Aorta (tissue), 5 donors: Measurements from ENCODE around the gene POMC. TPM values are rescaled to one million over a fixed set of nuclear protein-coding genes. Genes with fewer than 3 reads are reported as not detected.
A peak's percentile ranks its signal among the peaks of the same experiment; 100 is the strongest.
"Not testable (repeated sequence)": the region's sequence is repeated elsewhere in the genome, so short reads cannot be mapped to it uniquely, and the experiment has no call there.

Experiments used
- ATAC-seq: fragments of 200-7000 bp; cut with Tn5 transposase; one replicate; pipeline ENCODE4 v1.9.1; 2022; ENCODE audit warnings: moderate library complexity; ENCODE audit not compliant: low FRiP score
- DNase-seq, 2 donors: peaks; one replicate each; pipeline ENCODE4 v3.0.0-alpha.2; 2020
- H3K27ac ChIP-seq, 2 donors: one replicate each; pipeline ENCODE4 v1.5.1; 2013; ENCODE audit warnings: low read length in 2 of 2, mild to moderate bottlenecking in 2 of 2, moderate library complexity in 2 of 2, control low read depth in 1 of 2, inconsistent platforms in 1 of 2, low read depth in 1 of 2
- H3K27me3 ChIP-seq, 2 donors: one replicate each; pipeline ENCODE4 v1.6.1; 2013; ENCODE audit warnings: control low read depth in 1 of 2, low read length in 1 of 2, mild to moderate bottlenecking in 1 of 2, moderate library complexity in 1 of 2; ENCODE audit not compliant: insufficient read depth in 2 of 2, control insufficient read depth in 1 of 2
- H3K36me3 ChIP-seq, 2 donors: one replicate each; pipeline ENCODE4 v1.6.1; 2013; ENCODE audit warnings: control low read depth in 1 of 2, low read length in 1 of 2, mild to moderate bottlenecking in 1 of 2; ENCODE audit not compliant: insufficient read depth in 2 of 2, control insufficient read depth in 1 of 2
- H3K4me1 ChIP-seq, 2 donors: one replicate each; pipeline ENCODE4 v1.6.1; 2013; ENCODE audit warnings: low read length in 2 of 2, control low read depth in 1 of 2, mild to moderate bottlenecking in 1 of 2, moderate library complexity in 1 of 2; ENCODE audit not compliant: insufficient read depth in 2 of 2, control insufficient read depth in 1 of 2
- H3K4me3 ChIP-seq, 2 donors: one replicate each; pipeline ENCODE4 v1.5.1; 2013; ENCODE audit warnings: low read length in 2 of 2, control low read depth in 1 of 2, mild to moderate bottlenecking in 1 of 2
- H3K9me3 ChIP-seq: one replicate; pipeline ENCODE4 v1.6.1; 2013; ENCODE audit warnings: mild to moderate bottlenecking, low read length; ENCODE audit not compliant: control insufficient read depth
- WGBS, 2 donors: extraction: QIAGEN DNeasy Blood & Tissue Kit; methylation state at CpG; one replicate each; pipeline ENCODE4 v1.1.7; 2013; 5-methylcytosine and 5-hydroxymethylcytosine counted together
- intact Hi-C, 2 donors: fragments of 100-400 bp; cut with DNase I; formaldehyde crosslinking; loops; one replicate each; pipeline versions ENCODE4 v1.14.2 to v1.15.0; 2022
- polyA plus RNA-seq, 2 donors: library from polyadenylated mRNA; stranded (reverse); fragments of 200-250 nt; gene quantifications; one replicate each; pipeline ENCODE4 v1.2.3, GENCODE V29; 2013
- total RNA-seq, 2 donors: library from RNA; stranded (reverse); fragmentation: NEBNext Ultra II Directional; extraction: Animal tissue kit (Norgen Biotek cat#: 25700); gene quantifications; one replicate each; pipeline ENCODE4 v1.2.1, GENCODE V29; 2021
- donor health status: healthy with polysubstance abuse.
- donor health status: Bipolar disorder and iron deficiency.
- donor health status: DM: no; HTN: no; CAD: no.
- donor health status: DM: no; HTN: no; CAD: no.
- donor health status: DM: yes; HTN: yes; CAD: no.

The POMC gene
- total and polyA plus RNA-seq, 4 donors: 0.38 to 4.5 (median 1.3) TPM

GRCh38 chr2:25169073-25169470, 692 bp upstream of the POMC start:
- no peak overlapping the region for H3K4me3 ChIP-seq
- DNase-seq: no peak
- 69 to 71% methylated on average over 2 of the region's 2 CpGs for WGBS, 2 donors

GRCh38 chr2:25165992-25166875, 2.1 kb downstream of the POMC start:
- Histone ChIP-seq H3K27ac (no peak overlapping the region), H3K27me3 (no peaks in the 10 kb centered on the region), H3K9me3 (peaks cover 2% of the 10 kb centered on the region), H3K36me3 (no peaks in the 10 kb centered on the region), H3K4me1 (no peaks in the 10 kb centered on the region), H3K4me3 (no peak overlapping the region)
- WGBS, 2 donors: 86 to 94% methylated on average over 10 of the region's 10 CpGs
- intact Hi-C loops: no loop called here
- ATAC-seq: no peak
- DNase-seq: peak in 1 of 2 donors; percentile 62

More at GRCh38 chr2:25169073-25169470, 692 bp upstream of the POMC start:
- Histone ChIP-seq H3K9me3 (no peaks in the 10 kb centered on the region), H3K27ac (no peak overlapping the region), H3K27me3 (no peaks in the 10 kb centered on the region), H3K4me1 (no peaks in the 10 kb centered on the region), H3K36me3 (no peaks in the 10 kb centered on the region)
- ATAC-seq: no peak
- intact Hi-C loops: no loop called here

GRCh38 chr2:25164561-25164960, 3.8 kb downstream of the POMC start:
- Histone ChIP-seq H3K27me3 (no peaks in the 10 kb centered on the region), H3K9me3 (peaks cover 2% of the 10 kb centered on the region), H3K36me3 (no peaks in the 10 kb centered on the region), H3K4me3 (no peak overlapping the region), H3K27ac (no peak overlapping the region), H3K4me1 (no peaks in the 10 kb centered on the region)
- ATAC-seq (no peak), DNase-seq (peak in 1 of 2 donors; percentile 28)
- WGBS, 2 donors: 50 to 51% methylated on average over 8 of the region's 8 CpGs
- intact Hi-C loops: no loop called here

GRCh38 chr2:25162061-25162460, 6.3 kb downstream of the POMC start:
- H3K9me3 ChIP-seq, H3K4me3 ChIP-seq, H3K36me3 ChIP-seq, H3K4me1 ChIP-seq, intact Hi-C loops, DNase-seq, ATAC-seq, H3K27ac ChIP-seq, H3K27me3 ChIP-seq: not testable (repeated sequence)
- whole genome bisulfite sequencing, 2 donors: 97 to 98% methylated on average over 7 of the region's 7 CpGs

GRCh38 chr2:25161055-25161781, 7.2 kb downstream of the POMC start:
- Histone ChIP-seq H3K36me3 (no peaks in the 10 kb centered on the region), H3K9me3 (peaks cover 2% of the 10 kb centered on the region), H3K27me3 (no peaks in the 10 kb centered on the region), H3K4me3 (peak overlapping the region in 1 of 2 donors; percentile 16), H3K27ac (no peak overlapping the region), H3K4me1 (no peaks in the 10 kb centered on the region)
- peak; percentile 81 to 87 for DNase-seq
- WGBS, 2 donors: 35% methylated on average over 45 to 69 of the region's 69 CpGs
- intact Hi-C loops: no loop called here
- ATAC-seq: peak; percentile 41

GRCh38 chr2:25160376-25160775, 8.0 kb downstream of the POMC start:
- WGBS, 2 donors: 97% methylated on average over 10 of the region's 10 CpGs
- no peak overlapping the region for H3K27ac ChIP-seq
- no peaks in the 10 kb centered on the region for H3K36me3 ChIP-seq
- intact Hi-C loops: no loop called here
- H3K4me1 ChIP-seq: no peaks in the 10 kb centered on the region
- DNase-seq (peak in 1 of 2 donors; percentile 45), ATAC-seq (no peak)
- no peak overlapping the region for H3K4me3 ChIP-seq
- H3K27me3 ChIP-seq: no peaks in the 10 kb centered on the region
- H3K9me3 ChIP-seq: peaks cover 2% of the 10 kb centered on the region

- ATAC-seq (no peak), DNase-seq (peak in 1 of 2 donors; percentile 37)
- intact Hi-C loops: no loop called here
- H3K27ac ChIP-seq: no peak overlapping the region
- no peaks in the 10 kb centered on the region for H3K27me3 ChIP-seq
- WGBS, 2 donors: 74 to 79% methylated on average over 8 of the region's 8 CpGs
- H3K4me1 ChIP-seq: no peaks in the 10 kb centered on the region
- peaks cover 2% of the 10 kb centered on the region for H3K9me3 ChIP-seq
- H3K4me3 ChIP-seq: no peak overlapping the region
- no peaks in the 10 kb centered on the region for H3K36me3 ChIP-seq
Observed at GRCh38 chr2:25159949-25160348, 8.4 kb downstream of the POMC start.

GRCh38 chr2:25158096-25158852, 10.1 kb downstream of the POMC start:
- no peak overlapping the region for H3K4me3 ChIP-seq
- no peaks in the 10 kb centered on the region for H3K27me3 ChIP-seq
- intact Hi-C loops: no loop called here
- H3K27ac ChIP-seq: no peak overlapping the region
- WGBS, 2 donors: 95 to 98% methylated on average over 11 of the region's 11 CpGs
- H3K9me3 ChIP-seq: peaks cover 2% of the 10 kb centered on the region
- DNase-seq (peak in 1 of 2 donors; percentile 53), ATAC-seq (no peak)
- no peaks in the 10 kb centered on the region for H3K36me3 ChIP-seq
- no peaks in the 10 kb centered on the region for H3K4me1 ChIP-seq
